C4-2B (cell line): ENCODE measurements around the gene HIVEP2.

Experiments
- ZFX ChIP-seq: fragments of 450-650 bp; IDR thresholded peaks from 2 replicates; pipeline ENCODE4 v1.6.1; 2017
- TF ChIP-seq, protein P1 (sequence below): fragments of 450-650 bp; conservative IDR thresholded peaks from 2 replicates; pipeline ENCODE4 v1.5.1; 2017; ENCODE audit warnings: mild to moderate bottlenecking

DNA sequence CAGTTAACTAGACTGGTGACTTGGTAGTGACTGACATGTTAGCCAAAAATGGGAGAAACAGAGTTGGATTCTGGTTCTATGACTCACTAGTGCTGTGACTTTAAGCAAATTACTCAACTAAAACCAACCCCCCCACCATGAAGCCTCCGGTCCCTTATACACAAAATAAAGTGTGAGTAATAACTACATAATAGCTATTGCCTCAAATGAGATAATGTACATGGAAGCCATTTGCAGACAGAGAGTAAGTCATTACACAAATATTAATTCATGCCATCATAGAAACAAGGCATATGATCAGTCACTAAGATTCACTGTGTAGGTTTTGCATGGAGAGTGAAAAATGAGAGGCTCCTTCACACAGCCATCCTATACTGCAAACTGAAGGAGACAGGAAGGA lies 111.9 kb downstream of the HIVEP2 start:
- TF ChIP-seq, protein P1, sequence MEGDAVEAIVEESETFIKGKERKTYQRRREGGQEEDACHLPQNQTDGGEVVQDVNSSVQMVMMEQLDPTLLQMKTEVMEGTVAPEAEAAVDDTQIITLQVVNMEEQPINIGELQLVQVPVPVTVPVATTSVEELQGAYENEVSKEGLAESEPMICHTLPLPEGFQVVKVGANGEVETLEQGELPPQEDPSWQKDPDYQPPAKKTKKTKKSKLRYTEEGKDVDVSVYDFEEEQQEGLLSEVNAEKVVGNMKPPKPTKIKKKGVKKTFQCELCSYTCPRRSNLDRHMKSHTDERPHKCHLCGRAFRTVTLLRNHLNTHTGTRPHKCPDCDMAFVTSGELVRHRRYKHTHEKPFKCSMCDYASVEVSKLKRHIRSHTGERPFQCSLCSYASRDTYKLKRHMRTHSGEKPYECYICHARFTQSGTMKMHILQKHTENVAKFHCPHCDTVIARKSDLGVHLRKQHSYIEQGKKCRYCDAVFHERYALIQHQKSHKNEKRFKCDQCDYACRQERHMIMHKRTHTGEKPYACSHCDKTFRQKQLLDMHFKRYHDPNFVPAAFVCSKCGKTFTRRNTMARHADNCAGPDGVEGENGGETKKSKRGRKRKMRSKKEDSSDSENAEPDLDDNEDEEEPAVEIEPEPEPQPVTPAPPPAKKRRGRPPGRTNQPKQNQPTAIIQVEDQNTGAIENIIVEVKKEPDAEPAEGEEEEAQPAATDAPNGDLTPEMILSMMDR, result no peak
- no peak for TF ChIP-seq ZFX
